IMR-90 (cell line): ENCODE data around the gene CFAP251. TPM values are rescaled to one million over a fixed set of nuclear protein-coding genes. Genes with fewer than 3 reads are reported as not detected.

Experiments used
- ATAC-seq: fragments of 200-7000 bp; cut with Tn5 transposase; 2 replicates; pipeline ENCODE4 v1.9.1; 2020; ENCODE audit warnings: low read depth, mild to moderate bottlenecking, moderate library complexity
- BruUV-seq: library from RNA; stranded (reverse); fragments of 400-500 nt; replicated peaks from 2 replicates; lab custom pipeline; 2021; lab: Mats Ljungman, UMichigan
- CTCF ChIA-PET: fragments of 300-600 bp; formaldehyde crosslinking; extraction: SDS; loops from one replicate; lab custom pipeline; 2021; ENCODE audit warnings: antibody characterized with exemption; lab: Yijun Ruan, JAX
- POLR2A ChIA-PET: fragments of 300-600 bp; sonication (Branson Sonifier 250); formaldehyde crosslinking; loops from one replicate; lab custom pipeline; 2022; ENCODE audit warnings: antibody characterized with exemption; ENCODE audit not compliant: unreplicated experiment; lab: Charles Lee
- DNase-seq: peaks from one replicate; pipeline ENCODE4 v3.0.0; 2013
- H2AFZ ChIP-seq: replicated peaks from 2 replicates; pipeline ENCODE3; 2013; ENCODE audit warnings: low read length, mild to moderate bottlenecking; ENCODE audit not compliant: poor library complexity
- H2AK5ac ChIP-seq: 2 replicates; pipeline ENCODE4 v1.6.1; 2013; ENCODE audit warnings: low read depth, low read length, inconsistent platforms
- H2AK9ac ChIP-seq: replicated peaks from 2 replicates; pipeline ENCODE3; 2013; ENCODE audit warnings: mild to moderate bottlenecking, low read depth, low read length, moderate library complexity; ENCODE audit not compliant: poor library complexity
- H2BK120ac ChIP-seq: 2 replicates; pipeline ENCODE4 v1.6.1; 2013; ENCODE audit warnings: low read depth, low read length, inconsistent platforms
- H2BK15ac ChIP-seq: 3 replicates; pipeline ENCODE4 v1.6.1; 2013; ENCODE audit warnings: low read depth, low read length, inconsistent platforms
- H2BK20ac ChIP-seq: 2 replicates; pipeline ENCODE4 v1.6.1; 2013; ENCODE audit warnings: low read depth, mild to moderate bottlenecking, inconsistent platforms, low read length, moderate library complexity
- H2BK5ac ChIP-seq: 2 replicates; pipeline ENCODE4 v1.6.1; 2013; ENCODE audit warnings: mild to moderate bottlenecking, low read depth, low read length, inconsistent platforms; ENCODE audit not compliant: poor library complexity, severe bottlenecking
- H3K14ac ChIP-seq: replicated peaks from 2 replicates; pipeline ENCODE4 v1.6.1; 2013; ENCODE audit warnings: low read depth, low read length, inconsistent platforms
- H3K18ac ChIP-seq: 2 replicates; pipeline ENCODE4 v1.6.1; 2013; ENCODE audit warnings: low read depth, low read length, control low read depth
- H3K23ac ChIP-seq: 2 replicates; pipeline ENCODE4 v1.6.1; 2013; ENCODE audit warnings: low read depth, low read length, inconsistent platforms
- H3K27ac ChIP-seq: 2 replicates; pipeline ENCODE4 v1.5.1; 2013; ENCODE audit warnings: mild to moderate bottlenecking, control low read depth, low read length; ENCODE audit not compliant: insufficient read depth
- H3K27me3 ChIP-seq: 2 replicates; pipeline ENCODE4 v1.6.1; 2013; ENCODE audit warnings: low read length; ENCODE audit not compliant: control insufficient read depth, insufficient read depth
- H3K36me3 ChIP-seq: 2 replicates; pipeline ENCODE4 v1.6.1; 2013; ENCODE audit warnings: low read length, mixed read lengths; ENCODE audit not compliant: control insufficient read depth, insufficient read depth
- H3K4ac ChIP-seq: 2 replicates; pipeline ENCODE4 v1.6.1; 2013; ENCODE audit warnings: low read depth, low read length, inconsistent platforms
- H3K4me1 ChIP-seq: 2 replicates; pipeline ENCODE4 v1.6.1; 2013; ENCODE audit warnings: low read length, mixed read lengths; ENCODE audit not compliant: control insufficient read depth, insufficient read depth
- H3K4me2 ChIP-seq: 2 replicates; pipeline ENCODE4 v1.6.1; 2013; ENCODE audit warnings: low read depth, mild to moderate bottlenecking, control low read depth, low read length, moderate library complexity
- H3K4me3 ChIP-seq: 2 replicates; pipeline ENCODE4 v1.5.1; 2013; ENCODE audit warnings: low read depth, mild to moderate bottlenecking, control low read depth, low read length, moderate library complexity; ENCODE audit not compliant: insufficient read depth
- H3K56ac ChIP-seq: 2 replicates; pipeline ENCODE4 v1.6.1; 2013; ENCODE audit warnings: low read length, inconsistent platforms; ENCODE audit not compliant: insufficient read depth; ENCODE audit errors: extremely low read depth
- H3K79me1 ChIP-seq, 2 experiments: 2 replicates each; pipeline ENCODE4 v1.6.1; 2013; ENCODE audit warnings: low read length in 2 of 2, inconsistent platforms in 1 of 2, low read depth in 1 of 2
- H3K9ac ChIP-seq: 2 replicates; pipeline ENCODE4 v1.6.1; 2013; ENCODE audit warnings: low read depth, low read length, control low read depth
- H3K9me1 ChIP-seq: 2 replicates; pipeline ENCODE4 v1.6.1; 2013; ENCODE audit warnings: low read length, inconsistent platforms; ENCODE audit not compliant: insufficient read depth
- H3K9me3 ChIP-seq: 2 replicates; pipeline ENCODE4 v1.6.1; 2013; ENCODE audit warnings: low read length; ENCODE audit not compliant: control insufficient read depth, insufficient read depth
- H4K20me1 ChIP-seq: 2 replicates; pipeline ENCODE4 v1.6.1; 2013; ENCODE audit warnings: low read length, inconsistent platforms; ENCODE audit not compliant: insufficient read depth
- H4K5ac ChIP-seq: 2 replicates; pipeline ENCODE4 v1.6.1; 2013; ENCODE audit warnings: mild to moderate bottlenecking, low read depth, low read length, control low read depth
- H4K8ac ChIP-seq, 2 experiments: 2 replicates each; pipeline ENCODE4 v1.6.1; 2013; ENCODE audit warnings: low read depth in 2 of 2, low read length in 2 of 2, control low read depth in 1 of 2, inconsistent platforms in 1 of 2
- H4K91ac ChIP-seq: 2 replicates; pipeline ENCODE4 v1.6.1; 2013; ENCODE audit warnings: low read depth, low read length, inconsistent platforms; ENCODE audit not compliant: insufficient read depth
- CEBPB ChIP-seq: IDR thresholded peaks from 2 replicates; pipeline ENCODE4 v1.6.1; 2012; ENCODE audit warnings: low read depth, low read length, improper control_type of control experiment
- CHD1 ChIP-seq: IDR thresholded peaks from 2 replicates; pipeline ENCODE4 v1.6.1; 2012; ENCODE audit warnings: low read depth, low read length, improper control_type of control experiment
- CTCF ChIP-seq: conservative IDR thresholded peaks from 2 replicates; pipeline ENCODE4 v1.5.1; 2012; ENCODE audit warnings: mild to moderate bottlenecking, low read depth, low read length, improper control_type of control experiment
- ELK1 ChIP-seq: fragments of 150-350 bp; IDR thresholded peaks from 2 replicates; pipeline ENCODE4 v1.6.1; 2016; ENCODE audit warnings: low read depth, mild to moderate bottlenecking, low read length, moderate library complexity, borderline replicate concordance
- FOS ChIP-seq: fragments of 150-350 bp; IDR thresholded peaks from 2 replicates; pipeline ENCODE4 v1.6.1; 2016; ENCODE audit warnings: low read depth, low read length
- MAFK ChIP-seq: IDR thresholded peaks from 2 replicates; pipeline ENCODE4 v1.6.1; 2012; ENCODE audit warnings: low read depth, low read length, improper control_type of control experiment
- MAZ ChIP-seq: IDR thresholded peaks from 2 replicates; pipeline ENCODE4 v1.6.1; 2012; ENCODE audit warnings: low read depth, mild to moderate bottlenecking, low read length, improper control_type of control experiment, moderate library complexity, borderline replicate concordance
- NFE2L2 ChIP-seq: fragments of 150-350 bp; IDR thresholded peaks from 2 replicates; pipeline ENCODE4 v1.6.1; 2016; ENCODE audit warnings: low read depth, mild to moderate bottlenecking, low read length
- POLR2A ChIP-seq: IDR thresholded peaks from 2 replicates; pipeline ENCODE4 v1.6.1; 2012; ENCODE audit warnings: mild to moderate bottlenecking, low read depth, low read length
- RAD21 ChIP-seq: IDR thresholded peaks from 2 replicates; pipeline ENCODE4 v1.6.1; 2012; ENCODE audit warnings: low read length, improper control_type of control experiment
- RFX5 ChIP-seq: IDR thresholded peaks from 2 replicates; pipeline ENCODE4 v1.8.0; 2012; ENCODE audit warnings: low read depth, mild to moderate bottlenecking, low read length, moderate library complexity
- SMC3 ChIP-seq: fragments of 150-350 bp; IDR thresholded peaks from 2 replicates; pipeline ENCODE4 v1.6.1; 2016; ENCODE audit warnings: low read depth, mild to moderate bottlenecking, antibody characterized with exemption, low read length, moderate library complexity
- USF2 ChIP-seq: fragments of 150-350 bp; IDR thresholded peaks from 2 replicates; pipeline ENCODE4 v1.6.1; 2017; ENCODE audit warnings: mild to moderate bottlenecking, antibody characterized with exemption, low read length, low read depth
- WGBS, 2 experiments: methylation state at CpG; one replicate each; pipeline versions ENCODE4 v1.1.5 to v1.1.7; 2013; ENCODE audit warnings: missing lambda C conversion rate in 2 of 2; ENCODE audit not compliant: insufficient read length in 1 of 2; ENCODE audit errors: extremely low coverage in 2 of 2; 5-methylcytosine and 5-hydroxymethylcytosine counted together
- dilution Hi-C: fragments of 300-500 bp; cut with HindIII; formaldehyde crosslinking; loops from one replicate; pipeline ENCODE4 v1.14.3; 2018; ENCODE audit warnings: low sequenced_read_pairs; ENCODE audit not compliant: unreplicated experiment
- in situ Hi-C: fragments of 300-500 bp; cut with MboI; formaldehyde crosslinking; loops from 3 replicates; pipeline ENCODE4 v1.14.3; 2019; ENCODE audit warnings: low sequenced_read_pairs, inconsistent platforms, mixed read lengths
- intact Hi-C: fragments of 100-400 bp; cut with micrococcal nuclease; formaldehyde crosslinking; loops from 2 replicates; pipeline ENCODE4 v1.10.0; 2022
- polyA plus RNA-seq, 3 experiments: library from polyadenylated mRNA; depleted of rRNA; stranded (reverse); fragments of >200 nt; gene quantifications; 2 replicates each; pipeline ENCODE4 v1.2.3, GENCODE V29; 2012; ENCODE audit warnings: low replicate concordance in 1 of 3
- total RNA-seq: library from RNA; depleted of rRNA; stranded (reverse); fragments of >200 nt; gene quantifications from 2 replicates; pipeline ENCODE4 v1.2.3, GENCODE V29; 2012

CFAP251 gene
- total and polyA plus RNA-seq, 2 of the 4 experiments (the other 2 are of a cell fraction) = 7.8 to 9.1 TPM

GRCh38 chr12:121888478-121889273, 29.7 kb upstream of the CFAP251 start, which contains the start of gene PSMD9:
Gene PSMD9 (plus strand): TSS chr12:121888790. CDS start chr12:121888857, 67 bp downstream.
- DNase-seq = peak; percentile 97
- Histone ChIP-seq H4K5ac (peak within 1 kb of the TSS; percentile 87), H3K27me3 (no peaks in the 10 kb centered on the region), H3K9me1 (peaks cover 7% of the 10 kb centered on the region; the same call in 1 of the 2 replicates), H2BK15ac (0 out of 3 replicates have a peak within 1 kb of the TSS, but pooled peaks have one; percentile 12), H3K4me1 (peaks cover 10% of the 10 kb centered on the region), H4K8ac (peak within 1 kb of the TSS; percentile 91 to 95), H2BK20ac (peak within 1 kb of the TSS; percentile 12; the same call in 1 of the 2 replicates), H3K23ac (peak within 1 kb of the TSS; percentile 95), H3K56ac (peak within 1 kb of the TSS; percentile 87), H3K27ac (peak within 1 kb of the TSS; percentile 96), H4K20me1 (peaks cover 18% of the 10 kb centered on the region), H2AK9ac (peak within 1 kb of the TSS; percentile 98), H3K14ac (peak within 1 kb of the TSS; percentile 98), H3K18ac (peak within 1 kb of the TSS; percentile 72), H2BK120ac (peak within 1 kb of the TSS; percentile 74), H3K9me3 (no peaks in the 10 kb centered on the region), H4K91ac (peak within 1 kb of the TSS; percentile 86), H2AFZ (peak within 1 kb of the TSS; percentile 98), H3K36me3 (0 out of 2 replicates have a peak, but pooled peaks cover 2% of the 10 kb centered on the region), H2BK5ac (peak within 1 kb of the TSS; percentile 83), H3K4me2 (peak within 1 kb of the TSS; percentile 94), H3K4me3 (peak within 1 kb of the TSS; percentile 79), H3K4ac (peak within 1 kb of the TSS; percentile 96), H2AK5ac (peak within 1 kb of the TSS; percentile 87), H3K9ac (peak within 1 kb of the TSS; percentile 97), H3K79me1 (peaks cover 10 to 31% of the 10 kb centered on the region in 2 experiments; a peak in 2 of 4 replicates)
- intact Hi-C loops = loop anchor here (1.0 to 5.0 kb wide), 5 partner anchors 50 to 191 kb away; no protein-coding TSS in a partner anchor
- dilution Hi-C loops = no loop called here
- ChIA-PET CTCF (interaction anchor here (0.6 to 2.5 kb wide), 12 partner anchors 10 to 328 kb away, joined by 3 to 22 read pairs (median 3); partner anchors contain the start of gene RHOF), POLR2A (interaction anchor here (1.0 kb wide), 1 partner anchor 16 kb away, joined by 5 read pairs; no protein-coding TSS in a partner anchor)
- in situ Hi-C loops = loop anchor here (5.0 kb wide), 1 partner anchor 191 kb away; no protein-coding TSS in a partner anchor
- 0% methylated on average over 42 of the region's 67 CpGs; no CpG with 5 or more reads in 1 of the 2 experiments for WGBS, 2 experiments
- peak; percentile 98 for ATAC-seq
- BruUV-seq = TSS peak; percentile 65
- TF ChIP-seq USF2 (peak; percentile 97), RAD21 (peak; percentile 80), MAFK (no peak), CEBPB (peak; percentile 75), RFX5 (no peak), POLR2A (peak; percentile 92), FOS (no peak), MAZ (no peak), CHD1 (peak; percentile 96), NFE2L2 (no peak), ELK1 (no peak), CTCF (peak; percentile 82), SMC3 (peak; percentile 60)
